ENCODE measurements around the gene PRKCE.

GRCh38 chr2:45674035-45674816 is 22.8 kb downstream of the PRKCE start:
- TF ChIP-seq, protein P1, sequence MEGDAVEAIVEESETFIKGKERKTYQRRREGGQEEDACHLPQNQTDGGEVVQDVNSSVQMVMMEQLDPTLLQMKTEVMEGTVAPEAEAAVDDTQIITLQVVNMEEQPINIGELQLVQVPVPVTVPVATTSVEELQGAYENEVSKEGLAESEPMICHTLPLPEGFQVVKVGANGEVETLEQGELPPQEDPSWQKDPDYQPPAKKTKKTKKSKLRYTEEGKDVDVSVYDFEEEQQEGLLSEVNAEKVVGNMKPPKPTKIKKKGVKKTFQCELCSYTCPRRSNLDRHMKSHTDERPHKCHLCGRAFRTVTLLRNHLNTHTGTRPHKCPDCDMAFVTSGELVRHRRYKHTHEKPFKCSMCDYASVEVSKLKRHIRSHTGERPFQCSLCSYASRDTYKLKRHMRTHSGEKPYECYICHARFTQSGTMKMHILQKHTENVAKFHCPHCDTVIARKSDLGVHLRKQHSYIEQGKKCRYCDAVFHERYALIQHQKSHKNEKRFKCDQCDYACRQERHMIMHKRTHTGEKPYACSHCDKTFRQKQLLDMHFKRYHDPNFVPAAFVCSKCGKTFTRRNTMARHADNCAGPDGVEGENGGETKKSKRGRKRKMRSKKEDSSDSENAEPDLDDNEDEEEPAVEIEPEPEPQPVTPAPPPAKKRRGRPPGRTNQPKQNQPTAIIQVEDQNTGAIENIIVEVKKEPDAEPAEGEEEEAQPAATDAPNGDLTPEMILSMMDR (IDR thresholded peaks at IDR 0.05; ENCODE audit: control extremely low read depth in 1 of 3, insufficient read depth in 1 of 3, low read depth in 1 of 3, low read length in 3 of 3), result no peak
- TF ChIP-seq RBBP5 (IDR thresholded peaks at IDR 0.05; ENCODE audit: borderline replicate concordance, low read depth, low read length), result no peak
- no peak for TF ChIP-seq POLR2A (IDR thresholded peaks at IDR 0.05; ENCODE audit: control extremely low read depth in 1 of 2, low read depth in 2 of 2, low read length in 2 of 2)
- no peak for TF ChIP-seq ZNF274 (IDR thresholded peaks at IDR 0.05; ENCODE audit: borderline replicate concordance, extremely low read depth, low read length)
- no peak for TF ChIP-seq KDM5A (IDR thresholded peaks at IDR 0.05; ENCODE audit: low read length)
- TF ChIP-seq JUND (IDR thresholded peaks at IDR 0.05; ENCODE audit: low read length), result no peak
- TF ChIP-seq CEBPB (IDR thresholded peaks at IDR 0.05; ENCODE audit: low read depth, low read length), result no peak
- TF ChIP-seq EZH2 (IDR thresholded peaks at IDR 0.05; ENCODE audit: low read depth, low read length, severe bottlenecking), result no peak
- no peak for TF ChIP-seq SIN3A (conservative IDR thresholded peaks at IDR 0.05 in 1 of 2, IDR thresholded peaks at IDR 0.05 in 1 of 2; ENCODE audit: low read depth in 1 of 2, low read length in 2 of 2)
- TF ChIP-seq RFX5 (IDR thresholded peaks at IDR 0.05; ENCODE audit: borderline replicate concordance, low read depth, low read length), result no peak
- TF ChIP-seq SP1 (IDR thresholded peaks at IDR 0.05; ENCODE audit: low read depth, low read length), result no peak
